Nephron (organoid): Measurements from ENCODE around the gene CCNY.

ENCODE experiments used
- H3K27ac Mint-ChIP-seq, 3 experiments: 2 replicates each; pipeline ENCODE4 v1.8.0; 2020; ENCODE audit warnings: mixed read lengths in 3 of 3, mild to moderate bottlenecking in 2 of 3, moderate library complexity in 1 of 3
- H3K27me3 Mint-ChIP-seq: 2 replicates; pipeline ENCODE4 v1.8.0; 2021; ENCODE audit warnings: low read depth, mild to moderate bottlenecking, moderate library complexity, mixed read lengths
- H3K36me3 Mint-ChIP-seq: 2 replicates; pipeline ENCODE4 v1.8.0; 2020; ENCODE audit warnings: low read depth, mixed read lengths
- H3K4me1 Mint-ChIP-seq: 2 replicates; pipeline ENCODE4 v1.8.0; 2020; ENCODE audit warnings: mixed read lengths
- H3K4me3 Mint-ChIP-seq, 3 experiments: 2 replicates each; pipeline ENCODE4 v1.8.0; 2020; ENCODE audit warnings: mild to moderate bottlenecking in 3 of 3, mixed read lengths in 3 of 3, moderate library complexity in 2 of 3
- H3K9me3 Mint-ChIP-seq: 2 replicates; pipeline ENCODE4 v1.8.0; 2020; ENCODE audit warnings: mixed read lengths
- TF ChIP-seq, protein P1 (sequence below), 3 experiments: fragments of 200-600 bp; sonication (generic); IDR thresholded peaks; one replicate each; pipeline ENCODE4 v1.5.0; 2021; ENCODE audit warnings: antibody characterized with exemption in 3 of 3; ENCODE audit not compliant: unreplicated experiment in 3 of 3

The CCNY gene

DNA sequence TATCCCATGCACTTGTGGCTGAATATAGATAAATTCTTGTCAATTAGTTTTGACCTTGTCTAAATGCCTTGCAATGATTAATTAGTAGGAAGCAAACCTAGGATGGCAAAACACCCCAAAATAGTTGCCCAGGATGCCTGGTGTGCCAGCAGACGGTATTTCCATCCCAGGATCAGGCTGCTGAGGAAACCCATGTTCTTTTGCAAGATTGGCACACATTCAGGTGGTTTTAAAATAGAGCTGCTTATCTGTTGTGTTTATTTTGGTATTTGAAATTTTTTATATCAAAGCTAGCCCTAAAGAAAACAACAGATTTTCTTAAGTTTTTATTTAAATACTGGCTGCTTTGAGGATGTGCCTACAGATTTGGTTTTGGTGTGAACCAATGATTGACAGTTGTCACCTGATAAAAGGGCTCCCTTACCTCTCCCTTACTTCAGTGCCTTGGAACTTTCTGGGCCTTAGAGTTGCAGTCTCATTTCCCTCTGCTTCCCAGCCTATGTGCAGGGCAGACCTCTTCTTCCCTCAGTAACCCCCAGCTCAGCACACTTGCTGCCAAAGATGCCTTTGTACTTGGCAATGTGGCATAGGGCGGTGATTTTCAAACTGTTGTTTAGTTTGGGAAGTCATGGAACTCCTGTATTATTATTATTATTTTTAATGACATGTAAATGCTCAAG lies 54.0 kb downstream of the CCNY start:
- Mint-ChIP-seq H3K27me3 (no peaks in the 10 kb centered on the region), H3K27ac (no peak overlapping the region), H3K4me3 (no peak overlapping the region), H3K9me3 (peaks cover 6% of the 10 kb centered on the region), H3K4me1 (peaks cover 68% of the 10 kb centered on the region), H3K36me3 (peaks cover 19% of the 10 kb centered on the region)
- TF ChIP-seq, protein P1, sequence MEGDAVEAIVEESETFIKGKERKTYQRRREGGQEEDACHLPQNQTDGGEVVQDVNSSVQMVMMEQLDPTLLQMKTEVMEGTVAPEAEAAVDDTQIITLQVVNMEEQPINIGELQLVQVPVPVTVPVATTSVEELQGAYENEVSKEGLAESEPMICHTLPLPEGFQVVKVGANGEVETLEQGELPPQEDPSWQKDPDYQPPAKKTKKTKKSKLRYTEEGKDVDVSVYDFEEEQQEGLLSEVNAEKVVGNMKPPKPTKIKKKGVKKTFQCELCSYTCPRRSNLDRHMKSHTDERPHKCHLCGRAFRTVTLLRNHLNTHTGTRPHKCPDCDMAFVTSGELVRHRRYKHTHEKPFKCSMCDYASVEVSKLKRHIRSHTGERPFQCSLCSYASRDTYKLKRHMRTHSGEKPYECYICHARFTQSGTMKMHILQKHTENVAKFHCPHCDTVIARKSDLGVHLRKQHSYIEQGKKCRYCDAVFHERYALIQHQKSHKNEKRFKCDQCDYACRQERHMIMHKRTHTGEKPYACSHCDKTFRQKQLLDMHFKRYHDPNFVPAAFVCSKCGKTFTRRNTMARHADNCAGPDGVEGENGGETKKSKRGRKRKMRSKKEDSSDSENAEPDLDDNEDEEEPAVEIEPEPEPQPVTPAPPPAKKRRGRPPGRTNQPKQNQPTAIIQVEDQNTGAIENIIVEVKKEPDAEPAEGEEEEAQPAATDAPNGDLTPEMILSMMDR (IDR thresholded peaks at IDR 0.05; ENCODE audit: unreplicated experiment in 3 of 3) = no peak

DNA sequence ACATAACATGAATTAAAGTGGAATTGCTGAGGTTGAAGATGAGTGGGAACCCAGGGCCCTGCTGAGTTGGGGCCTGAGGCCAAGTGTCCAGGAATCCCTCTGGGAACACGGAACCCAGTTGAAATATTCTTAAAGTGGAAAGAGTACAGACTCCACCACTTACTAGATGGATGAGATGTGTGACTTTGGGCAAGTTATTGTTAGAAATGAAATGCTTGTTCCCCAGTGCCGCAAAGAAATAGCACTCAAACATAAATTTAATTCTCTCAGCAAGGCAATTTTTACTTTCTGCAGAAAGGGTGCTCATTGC lies 54.5 kb downstream of the CCNY start:
- no peak overlapping the region for H3K4me3 Mint-ChIP-seq
- no peaks in the 10 kb centered on the region for H3K27me3 Mint-ChIP-seq
- TF ChIP-seq, protein P1 (IDR thresholded peaks at IDR 0.05; ENCODE audit: unreplicated experiment in 3 of 3) = no peak
- H3K4me1 Mint-ChIP-seq = peaks cover 69% of the 10 kb centered on the region
- no peak overlapping the region for H3K27ac Mint-ChIP-seq
- peaks cover 6% of the 10 kb centered on the region for H3K9me3 Mint-ChIP-seq
- peaks cover 15% of the 10 kb centered on the region for H3K36me3 Mint-ChIP-seq

DNA sequence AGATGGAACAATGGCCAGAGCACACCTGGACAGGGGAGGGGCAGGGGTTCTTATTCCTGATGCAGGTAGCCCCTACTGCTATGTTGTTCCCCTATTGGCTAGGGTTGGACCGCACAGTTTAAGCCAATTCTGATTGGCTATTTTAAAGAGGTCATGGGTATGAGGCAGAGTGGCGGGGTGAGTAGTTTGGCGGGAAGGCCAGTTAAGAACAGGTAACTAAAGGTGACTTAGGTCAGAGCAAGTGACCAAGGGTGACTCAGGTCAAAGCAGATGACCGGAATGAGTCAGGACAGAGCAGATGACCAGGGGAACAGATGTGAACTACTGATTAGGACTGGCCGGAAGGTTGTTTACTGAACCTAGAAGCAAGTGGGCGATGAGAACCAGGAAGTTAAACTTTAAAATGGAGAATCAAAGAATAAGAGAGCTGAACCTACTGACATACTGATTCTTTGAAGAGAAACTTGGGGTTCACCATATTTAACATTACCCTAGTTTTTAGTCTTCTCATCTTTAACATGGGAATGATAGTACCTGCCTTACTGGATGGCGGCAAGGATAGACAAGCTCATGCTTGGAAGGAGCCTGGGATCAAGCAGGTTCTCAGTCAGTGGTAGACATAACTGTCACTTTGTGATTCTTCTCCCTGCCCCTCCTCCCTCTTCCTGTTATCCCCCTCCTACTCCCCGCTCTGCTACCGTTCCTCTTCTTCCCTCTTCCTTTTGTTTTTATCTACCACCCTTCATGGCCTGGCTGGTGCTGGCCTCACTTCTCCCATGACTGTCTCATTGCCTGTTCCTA lies 55.0 kb downstream of the CCNY start:
- TF ChIP-seq, protein P1 (IDR thresholded peaks at IDR 0.05; ENCODE audit: unreplicated experiment in 3 of 3) = no peak
- H3K9me3 Mint-ChIP-seq = peaks cover 6% of the 10 kb centered on the region
- peaks cover 13% of the 10 kb centered on the region for H3K36me3 Mint-ChIP-seq
- no peaks in the 10 kb centered on the region for H3K27me3 Mint-ChIP-seq
- peaks cover 70% of the 10 kb centered on the region for H3K4me1 Mint-ChIP-seq
- no peak overlapping the region for H3K27ac Mint-ChIP-seq
- no peak overlapping the region for H3K4me3 Mint-ChIP-seq

DNA sequence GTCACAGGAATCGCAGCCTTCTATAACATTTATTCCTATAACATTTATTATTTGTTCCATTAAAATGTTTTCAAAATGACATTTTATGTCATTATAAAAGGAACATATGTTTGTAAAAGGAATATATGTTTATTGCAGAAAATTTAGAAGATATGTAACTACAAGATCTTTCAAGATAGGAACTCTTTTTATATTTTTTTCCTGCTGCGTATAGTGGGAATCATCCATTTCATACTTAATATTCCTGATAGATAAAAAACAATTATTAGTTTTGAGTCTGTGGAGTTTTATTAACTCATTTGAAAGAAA lies 55.6 kb downstream of the CCNY start:
- peaks cover 13% of the 10 kb centered on the region for H3K36me3 Mint-ChIP-seq
- peaks cover 70% of the 10 kb centered on the region for H3K4me1 Mint-ChIP-seq
- H3K4me3 Mint-ChIP-seq = no peak overlapping the region
- peak overlapping the region in 1 of 3 experiments; percentile 2 for H3K27ac Mint-ChIP-seq
- no peaks in the 10 kb centered on the region for H3K27me3 Mint-ChIP-seq
- TF ChIP-seq, protein P1 (IDR thresholded peaks at IDR 0.05; ENCODE audit: unreplicated experiment in 3 of 3) = no peak
- peaks cover 6% of the 10 kb centered on the region for H3K9me3 Mint-ChIP-seq

DNA sequence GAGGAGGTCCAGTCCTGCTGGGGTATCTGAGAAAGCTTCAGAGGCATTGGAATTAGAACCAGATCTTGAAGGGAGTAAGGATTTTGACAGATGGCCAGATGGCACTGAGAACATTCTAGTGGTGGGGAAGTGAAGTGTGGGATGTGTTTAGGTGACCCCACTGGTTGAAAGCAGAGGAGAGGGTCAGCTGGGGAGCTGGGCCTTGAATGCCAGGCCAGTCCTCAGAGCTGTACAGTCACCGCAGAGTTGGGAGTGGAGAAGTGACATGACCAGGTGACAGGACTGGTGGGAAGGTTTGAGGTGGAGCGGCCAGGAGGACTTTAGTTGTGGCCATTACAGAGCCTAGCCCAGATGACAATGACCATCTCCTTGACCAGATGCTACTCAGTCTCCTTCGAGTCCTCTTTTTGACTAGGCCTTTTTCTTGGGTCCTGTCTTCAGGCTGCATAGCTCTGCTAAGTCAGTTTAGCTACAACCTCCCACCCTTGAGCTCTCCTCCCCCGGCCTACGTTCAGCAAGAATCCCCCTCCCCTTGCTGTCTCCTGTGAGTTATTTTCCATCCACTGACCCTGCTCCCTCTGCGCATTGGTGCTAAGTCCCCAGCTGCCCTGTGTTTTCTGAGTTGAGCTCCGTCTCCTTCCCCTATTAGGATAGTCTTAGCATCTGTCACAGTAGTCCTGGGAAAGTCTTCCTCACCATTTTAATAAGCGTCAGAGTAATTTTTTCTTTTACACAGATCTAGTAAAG lies 56.3 kb downstream of the CCNY start:
- Mint-ChIP-seq H3K4me3 (no peak overlapping the region), H3K36me3 (peaks cover 10% of the 10 kb centered on the region), H3K4me1 (peaks cover 71% of the 10 kb centered on the region), H3K27ac (peak overlapping the region; percentile 2 to 24 (median 13)), H3K9me3 (peaks cover 6% of the 10 kb centered on the region), H3K27me3 (no peaks in the 10 kb centered on the region)
- TF ChIP-seq, protein P1 (IDR thresholded peaks at IDR 0.05; ENCODE audit: unreplicated experiment in 3 of 3) = no peak
